SK-N-SH (cell line): ENCODE data around the gene CDKAL1. TPM values are rescaled to one million over a fixed set of nuclear protein-coding genes. Genes with fewer than 3 reads are reported as not detected.

Source experiments
- CTCF ChIA-PET: fragments of 300-600, 350-600 bp; formaldehyde crosslinking; extraction: SDS; loops from one replicate; lab custom pipeline; 2021; lab: Yijun Ruan, JAX
- POLR2A ChIA-PET: fragments of 350-600 bp; sonication (Branson Sonifier 250); formaldehyde crosslinking; extraction: SDS; loops from one replicate; lab custom pipeline; 2020; ENCODE audit warnings: antibody characterized with exemption, inconsistent platforms; lab: Yijun Ruan, JAX
- DNase-seq: peaks from one replicate; pipeline ENCODE4 v3.0.0; 2012
- H2AFZ ChIP-seq: fragments of 200-600 bp; sonication (generic); 2 replicates; pipeline ENCODE4 v1.8.1; 2016; ENCODE audit warnings: antibody characterized with exemption, mild to moderate bottlenecking, low read depth
- H3F3A ChIP-seq: fragments of 200-600 bp; sonication (generic); replicated peaks from 2 replicates; pipeline ENCODE3; 2016; ENCODE audit warnings: antibody characterized with exemption, mild to moderate bottlenecking; ENCODE audit not compliant: insufficient read depth
- H3K27ac ChIP-seq, 2 experiments: fragments of 200-500 bp in 1 of 2; fragments of 200-600 bp in 1 of 2; sonication (Bioruptor generic) in 1 of 2; sonication (generic), shearing (Covaris generic) in 1 of 2; 2 replicates each; pipeline versions ENCODE4 v1.5.1 to v1.6.1; 2014 to 2016; ENCODE audit warnings: low read depth in 2 of 2, inconsistent platforms in 1 of 2, low read length in 1 of 2, mild to moderate bottlenecking in 1 of 2, mixed read lengths in 1 of 2
- H3K27me3 ChIP-seq: fragments of 200-600 bp; sonication (generic), shearing (Covaris generic); 2 replicates; pipeline ENCODE4 v1.6.1; 2016; ENCODE audit warnings: mixed run types; ENCODE audit not compliant: insufficient read depth
- H3K36me3 ChIP-seq, 2 experiments: fragments of 200-500 bp in 1 of 2; fragments of 200-600 bp in 1 of 2; sonication (Bioruptor generic) in 1 of 2; sonication (generic) in 1 of 2; replicated peaks in 1 of 2; 2 replicates each; pipeline versions ENCODE3 to v1.5.1; 2014 to 2016; ENCODE audit warnings: low read length in 1 of 2, mild to moderate bottlenecking in 1 of 2; ENCODE audit not compliant: insufficient read depth in 2 of 2, control insufficient read depth in 1 of 2
- H3K4me1 ChIP-seq, 2 experiments: fragments of 200-500 bp in 1 of 2; fragments of 200-600 bp in 1 of 2; sonication (Bioruptor generic) in 1 of 2; sonication (generic), shearing (Covaris generic) in 1 of 2; 2 replicates each; pipeline versions ENCODE4 v1.5.1 to v1.6.1; 2014 to 2016; ENCODE audit warnings: low read depth in 1 of 2, low read length in 1 of 2, mixed run types in 1 of 2; ENCODE audit not compliant: insufficient read depth in 2 of 2, control insufficient read depth in 1 of 2
- H3K4me2 ChIP-seq: fragments of 200-600 bp; sonication (generic), shearing (Covaris generic); 2 replicates; pipeline ENCODE4 v1.6.1; 2017; ENCODE audit warnings: mixed run types
- H3K4me3 ChIP-seq, 2 experiments: fragments of 200-500 bp in 1 of 2; fragments of 200-600 bp in 1 of 2; sonication (Bioruptor generic) in 1 of 2; sonication (generic), shearing (Covaris generic) in 1 of 2; 2 replicates each; pipeline versions ENCODE4 v1.5.1 to v1.8.1; 2014 to 2016; ENCODE audit warnings: low read depth in 2 of 2, inconsistent platforms in 1 of 2, low read length in 1 of 2, mild to moderate bottlenecking in 1 of 2, mixed read lengths in 1 of 2, moderate library complexity in 1 of 2
- H3K79me2 ChIP-seq: fragments of 200-600 bp; sonication (generic); 2 replicates; pipeline ENCODE4 v1.8.1; 2017; ENCODE audit warnings: mild to moderate bottlenecking; ENCODE audit not compliant: insufficient read depth
- H3K9ac ChIP-seq: fragments of 200-600 bp; sonication (generic); 2 replicates; pipeline ENCODE4 v1.6.1; 2017; ENCODE audit warnings: mixed run types
- H3K9me2 ChIP-seq: fragments of 200-600 bp; sonication (generic); 2 replicates; pipeline ENCODE4 v1.6.1; 2017; ENCODE audit warnings: mixed run types
- H3K9me3 ChIP-seq: fragments of 200-600 bp; sonication (generic); 2 replicates; pipeline ENCODE4 v1.6.1; 2017; ENCODE audit warnings: mixed run types, mild to moderate bottlenecking, moderate library complexity
- H4K20me1 ChIP-seq: fragments of 200-600 bp; sonication (generic); 2 replicates; pipeline ENCODE4 v1.6.1; 2017; ENCODE audit warnings: mild to moderate bottlenecking, mixed run types; ENCODE audit not compliant: insufficient read depth
- EP300 ChIP-seq, 2 experiments: IDR thresholded peaks; 2 replicates each; pipeline versions ENCODE4 v1.4.0 to v1.6.1; 2012; ENCODE audit warnings: borderline replicate concordance in 1 of 2, low read depth in 1 of 2, low read length in 1 of 2
- FOSL2 ChIP-seq: IDR thresholded peaks from 2 replicates; pipeline ENCODE4 v1.4.0; 2012; ENCODE audit warnings: low read depth, mild to moderate bottlenecking, moderate library complexity, borderline replicate concordance
- FOXJ3 ChIP-seq: sonication (generic); formaldehyde crosslinking; IDR thresholded peaks from 2 replicates; pipeline ENCODE4 v1.5.1; 2020; ENCODE audit warnings: mild to moderate bottlenecking, missing genetic modification reagents
- FOXM1 ChIP-seq: IDR thresholded peaks from 2 replicates; pipeline ENCODE4 v1.4.0; 2012; ENCODE audit warnings: low read depth, mild to moderate bottlenecking
- JUND ChIP-seq: IDR thresholded peaks from 2 replicates; pipeline ENCODE4 v1.4.0; 2012
- MEF2A ChIP-seq: IDR thresholded peaks from 2 replicates; pipeline ENCODE4 v1.4.0; 2012; ENCODE audit warnings: low read depth, borderline replicate concordance
- RXRA ChIP-seq: IDR thresholded peaks from 2 replicates; pipeline ENCODE4 v1.4.0; 2012; ENCODE audit warnings: low read depth, mild to moderate bottlenecking, borderline replicate concordance
- SIN3A ChIP-seq: IDR thresholded peaks from 2 replicates; pipeline ENCODE4 v1.6.1; 2012; ENCODE audit warnings: low read depth, mild to moderate bottlenecking, low read length, moderate library complexity, borderline replicate concordance
- TCF12 ChIP-seq: IDR thresholded peaks from 2 replicates; pipeline ENCODE4 v1.4.0; 2012
- TEAD4 ChIP-seq: IDR thresholded peaks from 2 replicates; pipeline ENCODE4 v1.4.0; 2012; ENCODE audit warnings: mild to moderate bottlenecking, borderline replicate concordance; ENCODE audit not compliant: insufficient read depth
- WGBS: methylation state at CpG from one replicate; pipeline ENCODE4 v1.1.6; 2017; ENCODE audit warnings: low lambda C conversion rate; 5-methylcytosine and 5-hydroxymethylcytosine counted together
- polyA plus RNA-seq, 3 experiments: library from polyadenylated mRNA; depleted of rRNA; stranded (reverse); fragments of >200 nt; gene quantifications; 2 replicates each; pipeline ENCODE4 v1.2.3, GENCODE V29; 2012
- TF ChIP-seq, protein P1 (sequence below): IDR thresholded peaks from 2 replicates; pipeline ENCODE4 v1.4.0; 2012; ENCODE audit warnings: low read depth, borderline replicate concordance
- TF ChIP-seq, protein P2 (sequence below): IDR thresholded peaks from 2 replicates; pipeline ENCODE4 v1.4.0; 2012; ENCODE audit warnings: low read depth
- TF ChIP-seq, protein P3 (sequence below): fragments of 150-350 bp; IDR thresholded peaks from 2 replicates; pipeline ENCODE4 v1.6.1; 2017; ENCODE audit warnings: antibody characterized with exemption, low read length, low read depth, borderline replicate concordance
- TF ChIP-seq, protein P4 (sequence below): IDR thresholded peaks from 2 replicates; pipeline ENCODE4 v1.4.0; 2012; ENCODE audit warnings: low read depth, borderline replicate concordance

The CDKAL1 gene
- polyA plus RNA-seq, 1 of the 3 experiments (the other 2 are of a cell fraction): 2.6 TPM

DNA sequence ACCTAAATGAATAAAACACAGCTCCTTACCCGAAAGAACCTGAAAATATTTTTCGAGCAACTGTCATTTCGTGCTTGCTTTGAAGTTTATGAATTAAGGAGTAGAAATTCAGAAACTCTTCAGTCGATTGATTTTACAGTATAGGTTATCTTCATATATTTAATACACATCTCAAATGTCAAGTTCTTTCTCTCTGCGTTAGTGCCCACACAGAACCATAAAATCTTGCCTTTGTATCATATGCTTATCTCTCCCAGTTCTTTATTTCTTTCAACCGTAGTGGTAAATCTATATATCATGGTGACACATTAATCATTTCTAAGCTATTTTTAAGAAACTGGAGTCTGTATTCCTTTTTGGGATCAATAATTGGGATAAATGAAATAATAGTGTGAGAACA, 397.5 kb downstream of the CDKAL1 start:
- WGBS: 94% methylated on average over 6 of the region's 6 CpGs
- no peak overlapping the region for H2AFZ ChIP-seq

DNA sequence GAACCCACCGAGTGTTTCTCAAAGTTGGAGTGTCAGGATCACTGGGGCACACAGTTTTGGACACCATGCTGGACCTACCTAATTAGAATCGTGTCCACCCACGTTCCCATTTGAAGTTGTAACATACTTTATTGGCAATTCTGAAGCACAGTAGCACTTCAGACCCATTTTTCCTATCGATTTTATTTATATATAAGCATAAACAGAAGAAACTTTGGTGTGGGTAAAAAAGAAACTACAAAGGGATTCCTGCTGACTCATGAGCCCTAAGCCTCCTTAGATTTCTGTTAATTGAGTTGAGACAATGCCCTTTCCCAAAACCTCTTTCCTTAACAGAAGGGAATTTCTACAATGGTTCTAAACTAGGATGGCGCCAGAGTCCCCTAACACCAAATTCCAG, 398.0 kb downstream of the CDKAL1 start:
- Histone ChIP-seq H3K9me3 (no peaks in the 10 kb centered on the region), H3K9me2 (no peaks in the 10 kb centered on the region), H3K36me3 (no peaks in the 10 kb centered on the region), H3K4me2 (no peak overlapping the region), H2AFZ (no peak overlapping the region), H3K4me1 (no peaks in the 10 kb centered on the region; a peak in 2 of 4 replicates), H3K27ac (no peak overlapping the region), H3K9ac (no peak overlapping the region), H3K79me2 (no peaks in the 10 kb centered on the region), H3F3A (no peaks in the 10 kb centered on the region), H4K20me1 (no peaks in the 10 kb centered on the region), H3K27me3 (no peaks in the 10 kb centered on the region), H3K4me3 (no peak overlapping the region)
- CTCF ChIA-PET: no interaction called here
- POLR2A ChIA-PET: no interaction called here
- TF ChIP-seq FOXM1 (no peak), EP300 (IDR thresholded peaks at IDR 0.05; ENCODE audit: borderline replicate concordance in 1 of 2, low read depth in 1 of 2, low read length in 1 of 2) (no peak), SIN3A (no peak), FOXJ3 (CRISPR knock-in tag) (no peak), MEF2A (no peak)
- TF ChIP-seq, protein P1, sequence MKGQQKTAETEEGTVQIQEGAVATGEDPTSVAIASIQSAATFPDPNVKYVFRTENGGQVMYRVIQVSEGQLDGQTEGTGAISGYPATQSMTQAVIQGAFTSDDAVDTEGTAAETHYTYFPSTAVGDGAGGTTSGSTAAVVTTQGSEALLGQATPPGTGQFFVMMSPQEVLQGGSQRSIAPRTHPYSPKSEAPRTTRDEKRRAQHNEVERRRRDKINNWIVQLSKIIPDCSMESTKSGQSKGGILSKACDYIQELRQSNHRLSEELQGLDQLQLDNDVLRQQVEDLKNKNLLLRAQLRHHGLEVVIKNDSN: no peak
- DNase-seq: no peak
- WGBS: 88% methylated on average over 5 of the region's 5 CpGs

More for the DNA sequence above, 397.5 kb downstream of the CDKAL1 start:
- Histone ChIP-seq H3K4me2 (no peak overlapping the region), H3K4me3 (no peak overlapping the region), H3K36me3 (no peaks in the 10 kb centered on the region), H3K9me3 (no peaks in the 10 kb centered on the region), H4K20me1 (no peaks in the 10 kb centered on the region), H3F3A (no peaks in the 10 kb centered on the region), H3K4me1 (no peaks in the 10 kb centered on the region; a peak in 2 of 4 replicates), H3K27me3 (no peaks in the 10 kb centered on the region), H3K27ac (no peak overlapping the region), H3K9me2 (no peaks in the 10 kb centered on the region), H3K9ac (no peak overlapping the region), H3K79me2 (no peaks in the 10 kb centered on the region)
- DNase-seq: no peak
- ChIA-PET CTCF (no interaction called here), POLR2A (no interaction called here)
- TF ChIP-seq JUND (no peak), FOSL2 (no peak), RXRA (no peak), TCF12 (no peak), TEAD4 (no peak)
- TF ChIP-seq, protein P2, sequence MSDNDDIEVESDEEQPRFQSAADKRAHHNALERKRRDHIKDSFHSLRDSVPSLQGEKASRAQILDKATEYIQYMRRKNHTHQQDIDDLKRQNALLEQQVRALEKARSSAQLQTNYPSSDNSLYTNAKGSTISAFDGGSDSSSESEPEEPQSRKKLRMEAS: no peak
- TF ChIP-seq, protein P3, sequence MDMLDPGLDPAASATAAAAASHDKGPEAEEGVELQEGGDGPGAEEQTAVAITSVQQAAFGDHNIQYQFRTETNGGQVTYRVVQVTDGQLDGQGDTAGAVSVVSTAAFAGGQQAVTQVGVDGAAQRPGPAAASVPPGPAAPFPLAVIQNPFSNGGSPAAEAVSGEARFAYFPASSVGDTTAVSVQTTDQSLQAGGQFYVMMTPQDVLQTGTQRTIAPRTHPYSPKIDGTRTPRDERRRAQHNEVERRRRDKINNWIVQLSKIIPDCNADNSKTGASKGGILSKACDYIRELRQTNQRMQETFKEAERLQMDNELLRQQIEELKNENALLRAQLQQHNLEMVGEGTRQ: no peak
- TF ChIP-seq, protein P1: no peak
- TF ChIP-seq, protein P4, sequence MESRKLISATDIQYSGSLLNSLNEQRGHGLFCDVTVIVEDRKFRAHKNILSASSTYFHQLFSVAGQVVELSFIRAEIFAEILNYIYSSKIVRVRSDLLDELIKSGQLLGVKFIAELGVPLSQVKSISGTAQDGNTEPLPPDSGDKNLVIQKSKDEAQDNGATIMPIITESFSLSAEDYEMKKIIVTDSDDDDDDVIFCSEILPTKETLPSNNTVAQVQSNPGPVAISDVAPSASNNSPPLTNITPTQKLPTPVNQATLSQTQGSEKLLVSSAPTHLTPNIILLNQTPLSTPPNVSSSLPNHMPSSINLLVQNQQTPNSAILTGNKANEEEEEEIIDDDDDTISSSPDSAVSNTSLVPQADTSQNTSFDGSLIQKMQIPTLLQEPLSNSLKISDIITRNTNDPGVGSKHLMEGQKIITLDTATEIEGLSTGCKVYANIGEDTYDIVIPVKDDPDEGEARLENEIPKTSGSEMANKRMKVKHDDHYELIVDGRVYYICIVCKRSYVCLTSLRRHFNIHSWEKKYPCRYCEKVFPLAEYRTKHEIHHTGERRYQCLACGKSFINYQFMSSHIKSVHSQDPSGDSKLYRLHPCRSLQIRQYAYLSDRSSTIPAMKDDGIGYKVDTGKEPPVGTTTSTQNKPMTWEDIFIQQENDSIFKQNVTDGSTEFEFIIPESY: no peak
